Peyer's patch (tissue), 4 donors: ENCODE measurements around the gene KRI1. TPM values are rescaled to one million over a fixed set of nuclear protein-coding genes. Genes with fewer than 3 reads are reported as not detected.

ENCODE experiments used
- DNase-seq, 3 donors: peaks; one replicate each; pipeline ENCODE4 v3.0.0-alpha.2; 2017 to 2019
- H3K27ac ChIP-seq, 4 donors: fragments of 200-600 bp; sonication (generic); one replicate each; pipeline ENCODE4 v1.5.1; 2016 to 2019
- H3K27me3 ChIP-seq, 2 donors: fragments of 200-600 bp; sonication (generic); one replicate each; pipeline ENCODE4 v1.5.1; 2019
- H3K36me3 ChIP-seq, 3 donors: fragments of 200-600 bp; sonication (generic); one replicate each; pipeline ENCODE4 v1.5.1; 2016 to 2019
- H3K4me1 ChIP-seq, 4 donors: fragments of 200-600 bp; sonication (generic); one replicate each; pipeline ENCODE4 v1.5.1; 2016 to 2019
- H3K4me3 ChIP-seq, 4 donors: fragments of 200-600 bp; sonication (generic); 1 replicate in 3 of 4; 2 replicates in 1 of 4; pipeline ENCODE4 v1.5.1; 2016 to 2019; ENCODE audit warnings: mild to moderate bottlenecking in 1 of 4
- H3K9me3 ChIP-seq, 4 donors: fragments of 200-600 bp; sonication (generic); one replicate each; pipeline ENCODE4 v1.5.1; 2016 to 2019; ENCODE audit warnings: mild to moderate bottlenecking in 1 of 4
- POLR2A ChIP-seq, 2 donors: fragments of 450-650 bp; IDR thresholded peaks; one replicate each; pipeline ENCODE4 v1.5.1; 2017; ENCODE audit warnings: antibody characterized with exemption in 2 of 2, mild to moderate bottlenecking in 2 of 2, moderate library complexity in 2 of 2
- total RNA-seq, 4 donors: library from RNA; depleted of rRNA; stranded (reverse); fragments of >200 nt; gene quantifications; one replicate each; pipeline ENCODE4 v1.1.0, GENCODE V29; 2016
- TF ChIP-seq, protein P1 (sequence below), 6 experiments: fragments of 450-650 bp in 4 of 6; fragments of 200-600 bp in 2 of 6; sonication (generic) in 1 of 6; IDR thresholded peaks; one replicate each; pipeline ENCODE4 v1.5.1; 2017 to 2019; ENCODE audit warnings: antibody characterized with exemption in 6 of 6, mild to moderate bottlenecking in 3 of 6, moderate library complexity in 1 of 6

KRI1 gene
- total RNA-seq, 4 donors from 2014 or later: 16.3 to 97.4 (median 20.0) TPM

DNA sequence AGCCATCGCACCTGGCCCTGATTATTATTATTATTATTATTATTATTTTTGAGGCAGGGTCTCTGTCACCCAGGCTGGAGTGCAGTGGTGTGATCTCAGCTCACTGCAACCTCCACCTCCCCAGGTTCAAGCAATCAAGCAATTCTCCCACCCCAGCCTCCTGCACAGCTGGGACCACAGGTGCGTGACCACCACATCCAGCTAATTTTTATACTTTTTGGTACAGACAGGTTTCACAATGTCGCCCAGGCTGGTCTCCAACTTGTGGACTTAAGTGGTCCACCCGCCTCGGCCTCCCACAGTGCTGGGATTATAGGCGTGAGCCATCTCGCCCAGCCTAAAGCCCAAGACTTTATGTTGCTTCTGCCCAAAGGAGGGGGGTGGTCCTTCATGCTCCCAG, 27.3 kb upstream of the KRI1 start:
- DNase-seq: peak in 1 of 3 donors; percentile 50
- Histone ChIP-seq H3K27me3 (no peaks in the 10 kb centered on the region), H3K36me3 (no peaks in the 10 kb centered on the region), H3K4me3 (no peak overlapping the region), H3K27ac (peak overlapping the region in 1 of 4 donors; percentile 66), H3K9me3 (no peaks in the 10 kb centered on the region), H3K4me1 (peaks cover 0 to 15% (median 6%) of the 10 kb centered on the region in 4 donors)
- no peak for TF ChIP-seq POLR2A (IDR thresholded peaks at IDR 0.05)
- TF ChIP-seq, protein P1, sequence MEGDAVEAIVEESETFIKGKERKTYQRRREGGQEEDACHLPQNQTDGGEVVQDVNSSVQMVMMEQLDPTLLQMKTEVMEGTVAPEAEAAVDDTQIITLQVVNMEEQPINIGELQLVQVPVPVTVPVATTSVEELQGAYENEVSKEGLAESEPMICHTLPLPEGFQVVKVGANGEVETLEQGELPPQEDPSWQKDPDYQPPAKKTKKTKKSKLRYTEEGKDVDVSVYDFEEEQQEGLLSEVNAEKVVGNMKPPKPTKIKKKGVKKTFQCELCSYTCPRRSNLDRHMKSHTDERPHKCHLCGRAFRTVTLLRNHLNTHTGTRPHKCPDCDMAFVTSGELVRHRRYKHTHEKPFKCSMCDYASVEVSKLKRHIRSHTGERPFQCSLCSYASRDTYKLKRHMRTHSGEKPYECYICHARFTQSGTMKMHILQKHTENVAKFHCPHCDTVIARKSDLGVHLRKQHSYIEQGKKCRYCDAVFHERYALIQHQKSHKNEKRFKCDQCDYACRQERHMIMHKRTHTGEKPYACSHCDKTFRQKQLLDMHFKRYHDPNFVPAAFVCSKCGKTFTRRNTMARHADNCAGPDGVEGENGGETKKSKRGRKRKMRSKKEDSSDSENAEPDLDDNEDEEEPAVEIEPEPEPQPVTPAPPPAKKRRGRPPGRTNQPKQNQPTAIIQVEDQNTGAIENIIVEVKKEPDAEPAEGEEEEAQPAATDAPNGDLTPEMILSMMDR (IDR thresholded peaks at IDR 0.05): no peak

GRCh38 chr19:10587839-10588150, 22.0 kb upstream of the KRI1 start:
- no peak for DNase-seq
- no peaks in the 10 kb centered on the region for H3K4me1 ChIP-seq
- H3K9me3 ChIP-seq: no peaks in the 10 kb centered on the region
- H3K27ac ChIP-seq: no peak overlapping the region
- no peaks in the 10 kb centered on the region for H3K36me3 ChIP-seq
- TF ChIP-seq, protein P1 (IDR thresholded peaks at IDR 0.05): no peak
- TF ChIP-seq POLR2A (IDR thresholded peaks at IDR 0.05): no peak
- H3K27me3 ChIP-seq: no peaks in the 10 kb centered on the region
- no peak overlapping the region for H3K4me3 ChIP-seq

DNA sequence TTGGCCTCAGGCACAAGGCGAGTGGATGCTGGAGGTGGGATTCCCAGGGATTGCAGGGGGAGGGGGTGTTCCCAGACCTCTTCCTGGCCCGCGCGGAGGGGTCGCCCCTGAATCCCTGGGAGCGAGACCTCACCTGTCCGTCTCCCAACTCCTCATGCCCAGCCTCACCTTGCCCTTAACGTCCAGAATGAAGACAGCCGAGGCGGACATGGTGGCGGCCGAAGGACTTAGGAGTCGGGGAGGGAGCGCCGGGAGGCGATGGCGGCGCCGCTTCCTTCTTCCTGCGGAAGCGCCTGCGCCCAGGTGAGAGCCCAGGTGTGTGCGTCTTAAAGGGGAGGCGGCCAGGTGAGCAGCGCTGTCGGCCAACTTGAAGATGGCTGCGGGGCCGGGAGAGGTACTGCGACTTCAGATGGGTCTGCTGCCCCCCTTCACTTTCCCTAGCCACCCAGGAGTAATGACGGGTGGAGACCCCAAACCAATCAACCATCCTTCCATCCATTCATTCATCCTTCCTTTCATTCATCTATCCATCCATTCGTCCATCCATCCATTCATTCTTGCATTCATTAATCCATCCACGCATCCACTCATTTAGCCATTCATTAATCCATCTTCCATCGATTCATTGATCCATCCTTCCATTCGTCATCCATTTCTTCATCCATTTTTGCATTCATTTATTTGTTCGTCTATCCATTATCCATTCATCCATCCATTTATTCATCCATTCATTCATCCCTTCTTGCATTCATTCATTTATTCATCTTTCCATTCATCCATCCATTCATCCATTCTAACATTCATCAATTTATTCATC, 21.4 kb upstream of the KRI1 start, which contains the start of gene AP1M2:
Gene AP1M2, minus strand, starts transcription at position 291 of the 817 bp plus-strand sequence. Its CDS starts 81 bp downstream, at position 210.
- Histone ChIP-seq H3K27ac (peak within 1 kb of the TSS in 2 of 4 donors; percentile 32 to 58), H3K9me3 (no peaks in the 10 kb centered on the region), H3K4me3 (peak within 1 kb of the TSS in 3 of 4 donors; percentile 43 to 70 (median 65)), H3K27me3 (no peaks in the 10 kb centered on the region), H3K36me3 (no peaks in the 10 kb centered on the region), H3K4me1 (no peaks in the 10 kb centered on the region)
- peak in 2 of 3 donors; percentile 76 to 79 for DNase-seq
- TF ChIP-seq, protein P1 (IDR thresholded peaks at IDR 0.05): peak in 1 of 6 experiments; percentile 5
- peak; percentile 27 to 30 for TF ChIP-seq POLR2A (IDR thresholded peaks at IDR 0.05)

DNA sequence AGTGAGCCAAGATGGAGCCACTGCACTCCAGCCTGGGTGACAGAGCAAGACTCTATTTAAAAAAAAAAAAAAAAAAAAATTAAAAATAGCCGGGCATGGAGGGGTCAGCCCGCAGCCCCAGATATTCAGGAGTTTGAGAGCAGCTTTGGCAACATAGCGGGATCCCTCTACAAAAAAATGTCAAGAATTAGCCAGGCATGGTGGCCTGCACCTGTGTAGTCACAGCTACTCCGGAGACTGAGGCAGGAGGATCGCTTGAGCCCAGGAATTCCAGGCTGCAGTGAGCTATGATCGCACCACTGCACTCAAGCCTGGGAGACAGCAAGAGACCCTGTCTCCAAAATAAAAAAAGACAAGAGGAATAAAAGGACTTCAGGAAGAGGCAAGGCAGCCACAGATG, 20.6 kb upstream of the KRI1 start:
- peaks cover 0 to 2% (median 0%) of the 10 kb centered on the region in 3 donors for H3K36me3 ChIP-seq
- no peak for TF ChIP-seq POLR2A (IDR thresholded peaks at IDR 0.05)
- TF ChIP-seq, protein P1 (IDR thresholded peaks at IDR 0.05): no peak
- H3K27ac ChIP-seq: peak overlapping the region in 1 of 4 donors; percentile 32
- peak overlapping the region in 3 of 4 donors; percentile 43 to 70 (median 65) for H3K4me3 ChIP-seq
- no peaks in the 10 kb centered on the region for H3K27me3 ChIP-seq
- H3K4me1 ChIP-seq: no peaks in the 10 kb centered on the region
- no peaks in the 10 kb centered on the region for H3K9me3 ChIP-seq
- DNase-seq: no peak

GRCh38 chr19:10583036-10583776, 17.4 kb upstream of the KRI1 start:
- Histone ChIP-seq H3K36me3 (peaks cover 0 to 28% (median 0%) of the 10 kb centered on the region in 3 donors), H3K9me3 (no peaks in the 10 kb centered on the region), H3K27me3 (no peaks in the 10 kb centered on the region), H3K4me3 (no peak overlapping the region), H3K27ac (no peak overlapping the region), H3K4me1 (peaks cover 0 to 4% (median 0%) of the 10 kb centered on the region in 4 donors)
- TF ChIP-seq, protein P1 (IDR thresholded peaks at IDR 0.05): no peak
- TF ChIP-seq POLR2A (IDR thresholded peaks at IDR 0.05): no peak
- no peak for DNase-seq
